Neural cell (in vitro differentiated cells): ENCODE data around the gene FXYD1. TPM values are rescaled to one million over a fixed set of nuclear protein-coding genes. Genes with fewer than 3 reads are reported as not detected.
A peak's percentile ranks its signal among the peaks of the same experiment; 100 is the strongest.

Experiments used
- H2AFZ ChIP-seq: fragments of 200-600, 300-800 bp; sonication (generic), shearing (Covaris generic); 2 replicates; pipeline ENCODE4 v1.6.0; 2014; ENCODE audit warnings: low read depth, mild to moderate bottlenecking, antibody characterized with exemption, low read length, moderate library complexity
- H3F3A ChIP-seq: fragments of 200-600 bp; shearing (Covaris generic); 2 replicates; pipeline ENCODE4 v1.6.1; 2016; ENCODE audit warnings: mild to moderate bottlenecking, moderate library complexity, mixed read lengths, antibody characterized with exemption, low read length; ENCODE audit not compliant: insufficient read depth, poor library complexity, severe bottlenecking
- H3K27ac ChIP-seq: fragments of 200-600, 300-800 bp; sonication (generic), shearing (Covaris generic); 2 replicates; pipeline ENCODE4 v1.5.1; 2014; ENCODE audit warnings: mild to moderate bottlenecking, low read length, moderate library complexity
- H3K27me3 ChIP-seq: fragments of 300-800, 200-600 bp; sonication (generic), shearing (Covaris generic); 2 replicates; pipeline ENCODE4 v1.6.0; 2014; ENCODE audit warnings: mild to moderate bottlenecking, low read depth, low read length, moderate library complexity; ENCODE audit not compliant: insufficient read depth
- H3K36me3 ChIP-seq: fragments of 300-800, 200-600 bp; sonication (generic), shearing (Covaris generic); 2 replicates; pipeline ENCODE4 v1.5.1; 2014; ENCODE audit warnings: mild to moderate bottlenecking, antibody characterized with exemption, low read length, moderate library complexity; ENCODE audit not compliant: insufficient read depth
- H3K4me2 ChIP-seq: fragments of 300-800, 200-600 bp; sonication (generic), shearing (Covaris generic); 2 replicates; pipeline ENCODE4 v1.6.0; 2014; ENCODE audit warnings: mild to moderate bottlenecking, low read length
- H3K4me3 ChIP-seq: fragments of 300-800, 200-600 bp; sonication (generic), shearing (Covaris generic); 2 replicates; pipeline ENCODE4 v1.5.1; 2014; ENCODE audit warnings: mild to moderate bottlenecking, low read length, moderate library complexity
- H3K79me2 ChIP-seq: fragments of 200-600 bp; shearing (Covaris generic); replicated peaks from 2 replicates; pipeline ENCODE4 v1.6.0; 2014; ENCODE audit warnings: mild to moderate bottlenecking, low read length, moderate library complexity; ENCODE audit not compliant: insufficient read depth
- H3K9ac ChIP-seq: fragments of 300-800, 200-600 bp; sonication (generic), shearing (Covaris generic); 2 replicates; pipeline ENCODE4 v1.6.1; 2016; ENCODE audit warnings: mild to moderate bottlenecking, low read length, mixed read lengths
- H3K9me2 ChIP-seq: fragments of 200-600 bp; shearing (Covaris generic); 2 replicates; pipeline ENCODE4 v1.6.1; 2016; ENCODE audit warnings: mild to moderate bottlenecking, low read length, mixed read lengths; ENCODE audit not compliant: insufficient read depth
- H3K9me3 ChIP-seq: fragments of 200-600, 300-800 bp; sonication (generic), shearing (Covaris generic); 2 replicates; pipeline ENCODE4 v1.6.1; 2016; ENCODE audit warnings: mild to moderate bottlenecking, mixed run types, low read length, moderate library complexity, mixed read lengths
- H4K20me1 ChIP-seq: fragments of 200-600 bp; shearing (Covaris generic); 2 replicates; pipeline ENCODE4 v1.6.1; 2016; ENCODE audit warnings: mild to moderate bottlenecking, mixed run types; ENCODE audit not compliant: insufficient read depth
- CTCF ChIP-seq: fragments of 450-650 bp; IDR thresholded peaks from 2 replicates; pipeline ENCODE4 v1.5.1; 2014; ENCODE audit warnings: antibody characterized with exemption, mild to moderate bottlenecking, moderate library complexity; ENCODE audit not compliant: poor library complexity, severe bottlenecking
- EP300 ChIP-seq: fragments of 450-650 bp; conservative IDR thresholded peaks from 2 replicates; pipeline ENCODE4 v1.6.1; 2014; ENCODE audit warnings: antibody characterized with exemption, mild to moderate bottlenecking, moderate library complexity; ENCODE audit not compliant: poor library complexity, severe bottlenecking
- EZH2 ChIP-seq: fragments of 200-600, 300-800 bp; shearing (Covaris generic), sonication (generic); IDR thresholded peaks from 2 replicates; pipeline ENCODE4 v1.6.1; 2014; ENCODE audit warnings: antibody characterized with exemption, low read length, borderline replicate concordance, mild to moderate bottlenecking; ENCODE audit not compliant: insufficient read depth, poor library complexity, severe bottlenecking
- MXI1 ChIP-seq: fragments of 450-650 bp; conservative IDR thresholded peaks from 2 replicates; pipeline ENCODE4 v1.6.1; 2014; ENCODE audit warnings: antibody characterized with exemption, mild to moderate bottlenecking; ENCODE audit not compliant: poor library complexity, severe bottlenecking
- POLR2AphosphoS5 ChIP-seq: IDR thresholded peaks from 2 replicates; pipeline ENCODE4 v1.6.1; 2012
- RAD21 ChIP-seq: fragments of 450-650 bp; conservative IDR thresholded peaks from 2 replicates; pipeline ENCODE4 v1.6.1; 2014; ENCODE audit warnings: antibody characterized with exemption, mild to moderate bottlenecking, moderate library complexity
- SMC3 ChIP-seq: fragments of 450-650 bp; conservative IDR thresholded peaks from 2 replicates; pipeline ENCODE4 v1.6.1; 2014; ENCODE audit warnings: antibody characterized with exemption, mild to moderate bottlenecking, moderate library complexity; ENCODE audit not compliant: poor library complexity
- TAF1 ChIP-seq: IDR thresholded peaks from 2 replicates; pipeline ENCODE4 v1.6.1; 2012; ENCODE audit warnings: low read depth
- polyA plus RNA-seq: library from polyadenylated mRNA; depleted of rRNA; stranded (reverse); fragments of >200 nt; gene quantifications from 2 replicates; pipeline ENCODE4 v1.2.3, GENCODE V29; 2014
- TF ChIP-seq, protein P1 (sequence below): IDR thresholded peaks from 2 replicates; pipeline ENCODE4 v1.6.1; 2012; ENCODE audit warnings: borderline replicate concordance

Gene FXYD1
- polyA plus RNA-seq, 1 donor from 2014 or later = not detected

DNA sequence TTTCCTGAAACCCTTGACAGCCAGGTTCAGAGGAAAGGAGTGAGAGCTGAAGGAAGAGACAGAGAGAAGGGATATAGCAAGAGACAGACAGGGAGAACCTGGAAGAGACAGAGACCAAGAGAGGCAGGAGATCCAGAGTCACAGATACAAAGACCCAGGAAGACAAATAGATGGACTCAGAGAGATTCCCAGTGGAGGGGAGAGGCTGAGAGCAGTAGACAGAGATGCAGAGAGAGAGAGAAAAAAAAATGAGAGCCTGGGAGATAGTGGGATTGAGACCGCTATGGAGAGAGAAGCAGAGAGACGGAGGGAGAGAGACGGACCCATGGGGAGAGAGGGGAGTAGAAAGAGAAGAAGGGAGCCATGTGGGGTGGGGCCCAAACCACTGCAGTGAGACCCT, 5.2 kb downstream of the FXYD1 start:
- H3K36me3 ChIP-seq = no peaks in the 10 kb centered on the region
- no peaks in the 10 kb centered on the region for H3K79me2 ChIP-seq
- H2AFZ ChIP-seq = peak overlapping the region; percentile 67
- H3K4me3 ChIP-seq = peak overlapping the region; percentile 93
- TF ChIP-seq, protein P1, sequence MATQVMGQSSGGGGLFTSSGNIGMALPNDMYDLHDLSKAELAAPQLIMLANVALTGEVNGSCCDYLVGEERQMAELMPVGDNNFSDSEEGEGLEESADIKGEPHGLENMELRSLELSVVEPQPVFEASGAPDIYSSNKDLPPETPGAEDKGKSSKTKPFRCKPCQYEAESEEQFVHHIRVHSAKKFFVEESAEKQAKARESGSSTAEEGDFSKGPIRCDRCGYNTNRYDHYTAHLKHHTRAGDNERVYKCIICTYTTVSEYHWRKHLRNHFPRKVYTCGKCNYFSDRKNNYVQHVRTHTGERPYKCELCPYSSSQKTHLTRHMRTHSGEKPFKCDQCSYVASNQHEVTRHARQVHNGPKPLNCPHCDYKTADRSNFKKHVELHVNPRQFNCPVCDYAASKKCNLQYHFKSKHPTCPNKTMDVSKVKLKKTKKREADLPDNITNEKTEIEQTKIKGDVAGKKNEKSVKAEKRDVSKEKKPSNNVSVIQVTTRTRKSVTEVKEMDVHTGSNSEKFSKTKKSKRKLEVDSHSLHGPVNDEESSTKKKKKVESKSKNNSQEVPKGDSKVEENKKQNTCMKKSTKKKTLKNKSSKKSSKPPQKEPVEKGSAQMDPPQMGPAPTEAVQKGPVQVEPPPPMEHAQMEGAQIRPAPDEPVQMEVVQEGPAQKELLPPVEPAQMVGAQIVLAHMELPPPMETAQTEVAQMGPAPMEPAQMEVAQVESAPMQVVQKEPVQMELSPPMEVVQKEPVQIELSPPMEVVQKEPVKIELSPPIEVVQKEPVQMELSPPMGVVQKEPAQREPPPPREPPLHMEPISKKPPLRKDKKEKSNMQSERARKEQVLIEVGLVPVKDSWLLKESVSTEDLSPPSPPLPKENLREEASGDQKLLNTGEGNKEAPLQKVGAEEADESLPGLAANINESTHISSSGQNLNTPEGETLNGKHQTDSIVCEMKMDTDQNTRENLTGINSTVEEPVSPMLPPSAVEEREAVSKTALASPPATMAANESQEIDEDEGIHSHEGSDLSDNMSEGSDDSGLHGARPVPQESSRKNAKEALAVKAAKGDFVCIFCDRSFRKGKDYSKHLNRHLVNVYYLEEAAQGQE = no peak
- no peak for TF ChIP-seq RAD21
- no peak for TF ChIP-seq CTCF
- no peak for TF ChIP-seq EP300
- H3K27ac ChIP-seq = peak overlapping the region; percentile 68
- H4K20me1 ChIP-seq = no peaks in the 10 kb centered on the region
- H3K9ac ChIP-seq = peak overlapping the region; percentile 81
- peak overlapping the region; percentile 82 for H3K4me2 ChIP-seq
- H3K9me2 ChIP-seq = no peaks in the 10 kb centered on the region
- H3K9me3 ChIP-seq = no peaks in the 10 kb centered on the region
- peaks cover 6% of the 10 kb centered on the region for H3F3A ChIP-seq
- peaks cover 18% of the 10 kb centered on the region for H3K27me3 ChIP-seq

DNA sequence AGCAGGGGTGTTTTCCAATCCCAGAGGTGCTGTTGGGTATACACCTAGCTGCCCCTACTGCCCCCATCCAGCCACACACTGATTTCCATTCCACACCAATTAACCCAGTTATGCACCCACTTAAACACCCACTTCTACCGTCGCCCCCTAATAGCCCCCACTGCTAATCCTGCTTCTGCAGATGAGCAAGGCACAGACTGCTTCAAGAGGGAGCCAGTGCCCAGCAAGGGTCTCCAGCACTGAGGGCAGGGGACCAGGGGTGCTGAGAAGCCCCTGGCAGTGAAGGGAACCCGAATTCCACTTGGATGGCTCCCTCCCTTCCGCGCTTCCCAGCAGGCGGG, 5.6 kb downstream of the FXYD1 start:
- Histone ChIP-seq H3F3A (peaks cover 6% of the 10 kb centered on the region), H3K9me3 (no peaks in the 10 kb centered on the region), H3K4me3 (peak overlapping the region; percentile 93), H3K27me3 (peaks cover 18% of the 10 kb centered on the region), H3K9me2 (no peaks in the 10 kb centered on the region), H3K79me2 (no peaks in the 10 kb centered on the region), H2AFZ (no peak overlapping the region), H3K9ac (peak overlapping the region; percentile 81), H3K4me2 (peak overlapping the region; percentile 82), H4K20me1 (no peaks in the 10 kb centered on the region), H3K36me3 (no peaks in the 10 kb centered on the region), H3K27ac (peak overlapping the region; percentile 68)
- TF ChIP-seq RAD21 = no peak
- no peak for TF ChIP-seq EZH2
- TF ChIP-seq POLR2AphosphoS5 = no peak
- no peak for TF ChIP-seq MXI1
- TF ChIP-seq SMC3 = no peak
- TF ChIP-seq, protein P1 = no peak
- no peak for TF ChIP-seq TAF1
- TF ChIP-seq EP300 = no peak
- TF ChIP-seq CTCF = no peak
